WTC11 (cell line): ENCODE results near the gene IKBIP. TPM values are rescaled to one million over a fixed set of nuclear protein-coding genes. Genes with fewer than 3 reads are reported as not detected.

ENCODE experiments used
- ATAC-seq: fragments of 200-7000 bp; cut with Tn5 transposase; 2 replicates; pipeline ENCODE4 v1.10.0; 2021; ENCODE audit warnings: mild to moderate bottlenecking, moderate library complexity
- CTCF ChIA-PET: fragments of 300-600 bp; sonication (Branson Sonifier 250); formaldehyde crosslinking; loops from one replicate; lab custom pipeline; 2021; ENCODE audit warnings: antibody characterized with exemption; lab: Charles Lee
- POLR2A ChIA-PET: fragments of 350-600 bp; sonication (Branson Sonifier 250); formaldehyde crosslinking; loops from one replicate; lab custom pipeline; 2021; ENCODE audit warnings: antibody characterized with exemption; lab: Charles Lee
- DNase-seq: peaks from one replicate; pipeline ENCODE4 v3.0.0; 2021; ENCODE audit warnings: low spot score
- H3K27ac Mint-ChIP-seq: 2 replicates; pipeline ENCODE4 v1.8.0; 2021; ENCODE audit warnings: mixed read lengths
- H3K27me3 Mint-ChIP-seq: 2 replicates; pipeline ENCODE4 v1.8.0; 2021; ENCODE audit warnings: low read depth, mild to moderate bottlenecking, moderate library complexity, mixed read lengths
- H3K36me3 Mint-ChIP-seq: 2 replicates; pipeline ENCODE4 v1.8.0; 2021; ENCODE audit warnings: mixed read lengths
- H3K4me1 Mint-ChIP-seq: 2 replicates; pipeline ENCODE4 v1.8.0; 2022; ENCODE audit warnings: mixed read lengths
- H3K4me3 Mint-ChIP-seq: 2 replicates; pipeline ENCODE4 v1.8.0; 2021; ENCODE audit warnings: mild to moderate bottlenecking, moderate library complexity, mixed read lengths
- H3K9me3 Mint-ChIP-seq: 2 replicates; pipeline ENCODE4 v1.8.0; 2021; ENCODE audit warnings: mixed read lengths
- AFF4 ChIP-seq: sonication (generic); formaldehyde crosslinking; IDR thresholded peaks from 2 replicates; pipeline ENCODE4 v1.8.1; 2023; ENCODE audit warnings: mild to moderate bottlenecking, missing genetic modification reagents, borderline replicate concordance
- ARID4B ChIP-seq: sonication (generic); formaldehyde crosslinking; IDR thresholded peaks from 2 replicates; pipeline ENCODE4 v1.8.0; 2023; ENCODE audit warnings: missing genetic modification reagents, mild to moderate bottlenecking, borderline replicate concordance
- ATF2 ChIP-seq: sonication (generic); formaldehyde crosslinking; IDR thresholded peaks from 2 replicates; pipeline ENCODE4 v1.8.1; 2022; ENCODE audit warnings: low read depth, missing genetic modification reagents, borderline replicate concordance
- CBFB ChIP-seq: sonication (generic); formaldehyde crosslinking; IDR thresholded peaks from 2 replicates; pipeline ENCODE4 v1.8.1; 2022; ENCODE audit warnings: mild to moderate bottlenecking, low read depth, missing genetic modification reagents
- CREB1 ChIP-seq: sonication (generic); formaldehyde crosslinking; IDR thresholded peaks from 2 replicates; pipeline ENCODE4 v1.8.0; 2023; ENCODE audit warnings: mild to moderate bottlenecking, missing genetic modification reagents
- E2F4 ChIP-seq: sonication (generic); formaldehyde crosslinking; IDR thresholded peaks from 2 replicates; pipeline ENCODE4 v1.8.1; 2022; ENCODE audit warnings: low read depth, mild to moderate bottlenecking, moderate library complexity, missing genetic modification reagents, borderline replicate concordance
- ELF4 ChIP-seq: sonication (generic); formaldehyde crosslinking; IDR thresholded peaks from 2 replicates; pipeline ENCODE4 v1.8.1; 2022; ENCODE audit warnings: low read depth, mild to moderate bottlenecking, moderate library complexity, missing genetic modification reagents
- FOXJ3 ChIP-seq: sonication (generic); formaldehyde crosslinking; IDR thresholded peaks from 2 replicates; pipeline ENCODE4 v1.9.0; 2021; ENCODE audit warnings: missing genetic modification reagents, mild to moderate bottlenecking, borderline replicate concordance
- GTF2I ChIP-seq: fragments of 250-450 bp; sonication (Bioruptor Pico); conservative IDR thresholded peaks from 2 replicates; pipeline ENCODE4 v1.4.0; 2021; ENCODE audit warnings: mild to moderate bottlenecking
- HMGXB4 ChIP-seq: sonication (generic); formaldehyde crosslinking; IDR thresholded peaks from 2 replicates; pipeline ENCODE4 v1.8.1; 2023; ENCODE audit warnings: mild to moderate bottlenecking, moderate library complexity, missing genetic modification reagents
- JUN ChIP-seq: sonication (generic); formaldehyde crosslinking; IDR thresholded peaks from 2 replicates; pipeline ENCODE4 v1.8.0; 2023; ENCODE audit warnings: mild to moderate bottlenecking, missing genetic modification reagents
- MLX ChIP-seq: sonication (generic); formaldehyde crosslinking; IDR thresholded peaks from 2 replicates; pipeline ENCODE4 v1.8.1; 2023; ENCODE audit warnings: mild to moderate bottlenecking, missing genetic modification reagents, moderate library complexity
- NR2C2 ChIP-seq: sonication (generic); formaldehyde crosslinking; IDR thresholded peaks from 2 replicates; pipeline ENCODE4 v1.8.0; 2022; ENCODE audit warnings: mild to moderate bottlenecking, missing genetic modification reagents
- PRRX2 ChIP-seq: fragments of 250-450 bp; sonication (Bioruptor Pico); IDR thresholded peaks from 2 replicates; pipeline ENCODE4 v1.8.0; 2021; ENCODE audit warnings: mild to moderate bottlenecking
- TCF7 ChIP-seq: sonication (generic); formaldehyde crosslinking; IDR thresholded peaks from 2 replicates; pipeline ENCODE4 v1.8.0; 2022; ENCODE audit warnings: mild to moderate bottlenecking, low read depth, missing genetic modification reagents, moderate library complexity
- TEAD4 ChIP-seq: sonication (generic); formaldehyde crosslinking; IDR thresholded peaks from 2 replicates; pipeline ENCODE4 v1.8.0; 2022; ENCODE audit warnings: mild to moderate bottlenecking, missing genetic modification reagents
- USF2 ChIP-seq: sonication (generic); formaldehyde crosslinking; IDR thresholded peaks from 2 replicates; pipeline ENCODE4 v1.8.1; 2023; ENCODE audit warnings: mild to moderate bottlenecking, missing genetic modification reagents, moderate library complexity
- ZNF263 ChIP-seq: sonication (generic); formaldehyde crosslinking; IDR thresholded peaks from 2 replicates; pipeline ENCODE4 v1.8.1; 2022; ENCODE audit warnings: low read depth, mild to moderate bottlenecking, moderate library complexity, missing genetic modification reagents
- total RNA-seq: library from RNA; stranded (reverse); gene quantifications from 3 replicates; pipeline ENCODE4 v1.2.3, GENCODE V29; 2021

Gene IKBIP
- total RNA-seq, 1 experiment from 2014 or later = 15.5 TPM

- Mint-ChIP-seq H3K27ac (peak overlapping the region; percentile 99), H3K36me3 (peaks cover 36% of the 10 kb centered on the region), H3K9me3 (no peaks in the 10 kb centered on the region), H3K4me3 (peak overlapping the region; percentile 98), H3K27me3 (no peaks in the 10 kb centered on the region), H3K4me1 (peaks cover 22% of the 10 kb centered on the region)
- TF ChIP-seq MLX (CRISPR knock-in tag) = no peak
- CTCF ChIA-PET = interaction anchor here (0.6 to 2.5 kb wide), 13 partner anchors 19 to 1606 kb away, joined by 3 to 20 read pairs (median 4); no protein-coding TSS in a partner anchor
- DNase-seq (no peak), ATAC-seq (no peak)
- POLR2A ChIA-PET = interaction anchor here (0.6 to 2.0 kb wide), 12 partner anchors 10 to 207 kb away, joined by 3 to 8 read pairs (median 4); partner anchors contain the start of genes APAF1 and IKBIP
Measured at GRCh38 chr12:98592825-98593322, 51.7 kb downstream of the IKBIP start.

- Mint-ChIP-seq H3K9me3 (no peaks in the 10 kb centered on the region), H3K27me3 (no peaks in the 10 kb centered on the region), H3K4me3 (no peak overlapping the region), H3K4me1 (peaks cover 22% of the 10 kb centered on the region), H3K27ac (peak overlapping the region; percentile 94), H3K36me3 (peaks cover 20% of the 10 kb centered on the region)
- ATAC-seq (no peak), DNase-seq (no peak)
- no peak for TF ChIP-seq HMGXB4 (CRISPR knock-in tag)
- TF ChIP-seq CBFB (CRISPR knock-in tag) = no peak
- TF ChIP-seq ELF4 (CRISPR knock-in tag) = no peak
- TF ChIP-seq NR2C2 (CRISPR knock-in tag) = no peak
- no peak for TF ChIP-seq TCF7 (CRISPR knock-in tag)
- no peak for TF ChIP-seq CREB1
- TF ChIP-seq TEAD4 (CRISPR knock-in tag) = no peak
- TF ChIP-seq FOXJ3 (CRISPR knock-in tag) = no peak
- TF ChIP-seq ARID4B (CRISPR knock-in tag) = no peak
- TF ChIP-seq JUN (CRISPR knock-in tag) = no peak
- no peak for TF ChIP-seq USF2 (CRISPR knock-in tag)
- no peak for TF ChIP-seq AFF4 (CRISPR knock-in tag)
- TF ChIP-seq E2F4 = no peak
- TF ChIP-seq ATF2 = no peak
- TF ChIP-seq PRRX2 (CRISPR knock-in tag) = no peak
- no peak for TF ChIP-seq ZNF263 (CRISPR knock-in tag)
- no peak for TF ChIP-seq GTF2I (CRISPR knock-in tag)
- ChIA-PET CTCF (interaction anchor here (0.8 to 1.4 kb wide), 2 partner anchors 20 to 24 kb away, joined by 5 to 7 read pairs; no protein-coding TSS in a partner anchor), POLR2A (no interaction called here)
Measured at GRCh38 chr12:98591209-98591608, 53.4 kb downstream of the IKBIP start.
